ENCODE measurements around the gene LRRC2.

LRRC2 gene

DNA sequence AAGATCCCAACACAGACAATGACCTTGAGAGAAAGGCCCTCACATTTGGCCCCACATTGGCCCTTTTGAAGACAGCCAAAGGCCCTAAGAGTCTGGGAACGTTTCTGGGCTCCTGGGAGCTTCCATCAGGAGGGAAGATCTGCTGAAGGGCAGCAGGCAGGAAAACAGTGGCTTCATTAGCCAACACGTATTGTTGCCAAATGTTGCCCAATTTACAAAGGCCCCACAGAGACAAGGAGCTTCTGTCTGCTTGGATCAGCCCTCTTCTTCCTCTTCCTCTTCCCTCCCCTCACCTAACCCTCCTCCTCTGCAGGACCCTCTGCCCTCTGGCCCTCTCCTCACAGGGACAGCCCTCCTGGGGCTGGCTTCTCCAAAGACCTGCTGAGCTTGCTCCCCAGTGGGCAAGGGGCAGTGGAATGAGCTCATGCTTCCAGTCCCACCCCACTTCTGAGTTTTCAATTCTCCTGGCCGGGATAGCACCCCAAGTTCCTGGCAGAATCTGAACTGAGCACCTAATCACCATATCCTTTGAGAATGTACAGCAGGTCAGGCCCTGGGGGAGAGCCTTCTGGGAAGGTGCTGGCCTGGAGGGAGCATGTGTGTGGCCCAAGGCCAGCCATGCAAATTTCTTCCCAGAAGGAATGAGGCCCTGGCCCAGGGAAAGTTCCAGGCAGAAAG is 96.3 kb downstream of the LRRC2 start:
- TF ChIP-seq POLR2A (IDR thresholded peaks at IDR 0.05; ENCODE audit: low read depth, low read length): no peak
- FAIRE-seq: no peak
- DNase-seq (ENCODE audit: insufficient read length, low spot score): no peak

DNA sequence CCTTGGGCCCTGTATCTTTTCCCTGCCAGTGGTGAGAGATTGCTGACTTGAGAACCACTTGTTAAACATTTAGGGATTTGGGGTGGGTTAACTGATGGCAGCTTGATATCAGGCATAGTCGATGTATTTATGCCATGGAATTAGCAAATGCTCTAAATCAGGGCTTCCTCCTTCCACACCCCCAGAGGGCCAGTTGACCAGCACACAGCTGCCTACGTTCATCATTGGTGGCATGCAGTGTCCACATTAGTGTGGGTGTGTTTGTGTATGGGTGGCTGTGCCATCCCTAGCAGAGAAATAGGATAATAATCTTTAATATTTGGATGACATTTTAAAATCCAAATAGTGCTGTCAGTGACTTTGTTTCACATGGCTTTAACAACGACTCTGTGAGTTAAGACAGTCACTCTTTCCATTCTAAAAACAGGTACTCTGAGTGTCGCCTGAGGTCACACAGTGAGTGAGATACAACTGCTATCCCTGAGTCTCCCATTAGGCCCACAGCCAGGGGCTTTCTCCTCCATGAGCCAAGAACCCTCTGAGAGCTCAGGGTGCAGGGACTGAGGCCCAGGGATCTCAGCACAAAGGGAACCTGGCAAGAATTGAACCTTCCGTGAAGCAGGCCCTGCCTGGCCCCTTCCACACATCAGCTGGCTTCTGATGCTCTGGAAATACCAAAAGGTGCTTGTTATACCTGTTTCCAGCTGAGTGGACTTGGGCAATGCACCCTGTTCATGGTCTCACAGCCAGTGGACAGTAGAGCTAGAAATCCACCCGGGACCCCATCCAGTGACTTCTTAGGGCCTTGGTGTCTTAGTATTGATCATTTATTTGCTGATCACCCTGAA is 97.1 kb downstream of the LRRC2 start:
- DNase-seq (ENCODE audit: insufficient read length, low spot score) (no peak), FAIRE-seq (no peak)
- TF ChIP-seq POLR2A (IDR thresholded peaks at IDR 0.05; ENCODE audit: low read depth, low read length): no peak

DNA sequence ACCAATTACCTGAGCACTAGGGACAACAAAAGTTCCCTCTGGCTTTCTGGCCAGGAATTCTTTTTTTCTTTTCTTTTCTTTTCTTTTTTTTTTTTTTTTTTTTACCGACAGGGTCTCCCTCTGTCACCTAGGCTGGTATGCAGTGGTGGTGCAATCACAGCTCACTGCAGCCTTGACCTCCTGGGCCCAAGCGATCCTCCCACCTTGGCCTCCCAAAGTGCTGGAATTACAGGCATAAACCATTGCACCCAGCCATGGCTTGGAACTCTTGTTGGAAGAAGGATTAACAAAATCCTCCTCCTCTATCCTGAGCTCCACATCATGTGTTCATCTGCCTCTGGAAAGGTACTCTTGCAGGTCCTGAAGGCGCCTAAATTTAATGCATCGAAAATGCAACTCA is 98.5 kb downstream of the LRRC2 start:
- FAIRE-seq: no peak
- TF ChIP-seq POLR2A (IDR thresholded peaks at IDR 0.05; ENCODE audit: low read depth, low read length): no peak
- no peak for DNase-seq (ENCODE audit: insufficient read length, low spot score)

DNA sequence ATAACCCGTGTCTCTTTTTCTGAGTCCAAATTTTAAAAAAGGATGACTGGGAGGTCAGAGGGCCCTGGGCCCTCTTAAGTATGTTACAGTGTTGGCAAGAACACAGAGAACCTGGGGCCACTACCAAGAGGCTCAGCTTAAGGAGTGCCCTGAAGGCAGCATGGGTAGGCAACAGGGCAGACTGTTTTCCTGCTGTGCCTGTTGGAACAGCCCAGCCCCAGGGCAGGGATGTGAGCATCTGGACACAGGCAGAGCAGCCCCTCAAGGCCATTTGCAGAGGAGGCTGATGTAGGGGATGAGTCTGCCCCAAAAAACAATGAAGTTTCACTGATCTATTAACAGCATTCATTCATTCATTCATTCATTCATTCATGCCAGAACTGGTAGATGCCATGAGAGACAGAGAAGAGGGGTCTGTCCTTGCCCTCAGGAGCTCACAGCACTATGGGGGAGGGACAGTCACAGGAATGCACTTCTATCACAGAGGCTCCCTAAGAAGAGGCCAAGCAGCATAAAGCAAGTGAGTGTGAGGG is 99.2 kb downstream of the LRRC2 start:
- no peak for TF ChIP-seq POLR2A (IDR thresholded peaks at IDR 0.05; ENCODE audit: low read depth, low read length)
- no peak for DNase-seq (ENCODE audit: insufficient read length, low spot score)
- no peak for FAIRE-seq

DNA sequence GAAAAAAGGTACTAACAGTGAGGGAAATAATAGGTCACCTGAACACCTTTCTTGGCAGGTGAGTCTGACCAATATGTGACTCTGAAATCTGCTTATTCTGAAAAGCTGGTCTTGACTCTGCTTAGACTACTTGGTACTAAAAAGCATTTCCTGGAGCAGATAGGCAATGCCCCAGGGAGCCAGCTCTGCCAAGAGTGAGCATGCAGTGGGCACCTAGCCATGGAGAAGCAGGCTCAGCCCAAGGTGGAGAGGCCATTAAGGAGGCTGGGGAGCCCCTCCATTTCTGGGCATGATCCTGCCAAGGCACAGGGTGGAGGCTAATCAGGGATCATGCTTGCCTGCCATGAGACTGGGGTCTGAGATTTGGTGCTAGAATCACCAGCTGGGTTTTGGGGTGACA is 99.8 kb downstream of the LRRC2 start:
- FAIRE-seq (no peak), DNase-seq (ENCODE audit: insufficient read length, low spot score) (no peak)
- no peak for TF ChIP-seq POLR2A (IDR thresholded peaks at IDR 0.05; ENCODE audit: low read depth, low read length)
